H9 (cell line): ENCODE data around the gene MGA. TPM values are rescaled to one million over a fixed set of nuclear protein-coding genes. Genes with fewer than 3 reads are reported as not detected.

ENCODE experiments used
- DNase-seq: peaks from one replicate; pipeline ENCODE4 v3.0.0-alpha.2; 2017
- H2AFZ ChIP-seq: one replicate; pipeline ENCODE4 v1.6.1; 2013; ENCODE audit warnings: mild to moderate bottlenecking, low read length, control low read depth, moderate library complexity
- H2AK5ac ChIP-seq: 2 replicates; pipeline ENCODE4 v1.6.1; 2013; ENCODE audit warnings: low read length, control low read depth, mixed read lengths; ENCODE audit not compliant: insufficient read length
- H2BK120ac ChIP-seq: one replicate; pipeline ENCODE4 v1.6.1; 2013; ENCODE audit warnings: low read depth, mild to moderate bottlenecking, low read length, control low read depth, inconsistent platforms; ENCODE audit not compliant: poor library complexity, severe bottlenecking
- H2BK12ac ChIP-seq: 2 replicates; pipeline ENCODE4 v1.6.1; 2013; ENCODE audit warnings: low read length, control low read depth, mixed read lengths, low read depth; ENCODE audit not compliant: insufficient read length
- H2BK15ac ChIP-seq: 2 replicates; pipeline ENCODE4 v1.6.1; 2013; ENCODE audit warnings: low read depth, low read length, control low read depth
- H2BK20ac ChIP-seq: one replicate; pipeline ENCODE4 v1.6.1; 2013; ENCODE audit warnings: low read depth, mild to moderate bottlenecking, low read length, control low read depth, inconsistent platforms; ENCODE audit not compliant: poor library complexity, severe bottlenecking
- H2BK5ac ChIP-seq: 2 replicates; pipeline ENCODE4 v1.6.1; 2013; ENCODE audit warnings: low read length, control low read depth, mixed read lengths; ENCODE audit not compliant: insufficient read length
- H3K14ac ChIP-seq: 2 replicates; pipeline ENCODE4 v1.6.1; 2013; ENCODE audit warnings: low read length, control low read depth; ENCODE audit not compliant: insufficient read depth
- H3K18ac ChIP-seq: 2 replicates; pipeline ENCODE4 v1.6.1; 2013; ENCODE audit warnings: low read depth, mild to moderate bottlenecking, mixed read lengths, low read length, control low read depth; ENCODE audit not compliant: insufficient read length
- H3K23ac ChIP-seq: 2 replicates; pipeline ENCODE4 v1.6.1; 2013; ENCODE audit warnings: low read length, control low read depth, mixed read lengths, low read depth; ENCODE audit not compliant: insufficient read length
- H3K23me2 ChIP-seq: 2 replicates; pipeline ENCODE4 v1.6.1; 2013; ENCODE audit warnings: low read depth, mild to moderate bottlenecking, mixed read lengths, low read length, control low read depth; ENCODE audit not compliant: insufficient read length, poor library complexity, severe bottlenecking
- H3K27ac ChIP-seq: 2 replicates; pipeline ENCODE4 v1.5.1; 2013; ENCODE audit warnings: low read length, control low read depth, mixed read lengths, low read depth; ENCODE audit not compliant: insufficient read length
- H3K27me3 ChIP-seq: 2 replicates; pipeline ENCODE4 v1.6.1; 2013; ENCODE audit warnings: low read length, control low read depth, inconsistent platforms; ENCODE audit not compliant: insufficient read depth
- H3K4ac ChIP-seq: 2 replicates; pipeline ENCODE4 v1.6.1; 2013; ENCODE audit warnings: low read depth, mild to moderate bottlenecking, control low read depth, inconsistent platforms, low read length, moderate library complexity
- H3K4me1 ChIP-seq: 2 replicates; pipeline ENCODE4 v1.6.1; 2013; ENCODE audit warnings: low read length, control low read depth, inconsistent platforms; ENCODE audit not compliant: insufficient read depth
- H3K4me2 ChIP-seq: 2 replicates; pipeline ENCODE4 v1.6.1; 2013; ENCODE audit warnings: low read length, control low read depth, mixed read lengths; ENCODE audit not compliant: insufficient read length, insufficient read depth
- H3K56ac ChIP-seq: 2 replicates; pipeline ENCODE4 v1.6.1; 2013; ENCODE audit warnings: low read depth, mild to moderate bottlenecking, mixed read lengths, low read length, control low read depth; ENCODE audit not compliant: insufficient read length
- H3K79me1 ChIP-seq: 2 replicates; pipeline ENCODE4 v1.6.1; 2013; ENCODE audit warnings: low read depth, mild to moderate bottlenecking, moderate library complexity, low read length, control low read depth, inconsistent platforms; ENCODE audit not compliant: insufficient read depth, poor library complexity, severe bottlenecking
- H3K79me2 ChIP-seq: 2 replicates; pipeline ENCODE4 v1.6.1; 2013; ENCODE audit warnings: low read length, control low read depth, inconsistent platforms; ENCODE audit not compliant: insufficient read depth
- H3K9ac ChIP-seq: 2 replicates; pipeline ENCODE4 v1.6.1; 2013; ENCODE audit warnings: low read length, control low read depth, mixed read lengths; ENCODE audit not compliant: insufficient read length; ENCODE audit errors: extremely low read depth
- H3K9me3 ChIP-seq: one replicate; pipeline ENCODE4 v1.6.1; 2013; ENCODE audit warnings: low read depth, low read length, inconsistent platforms; ENCODE audit not compliant: control insufficient read depth
- H3T11ph ChIP-seq: one replicate; pipeline ENCODE4 v1.6.1; 2013; ENCODE audit warnings: mild to moderate bottlenecking, low read length, control low read depth, inconsistent platforms
- H4K20me1 ChIP-seq: one replicate; pipeline ENCODE4 v1.6.1; 2013; ENCODE audit not compliant: control insufficient read depth, insufficient read length, insufficient read depth
- H4K5ac ChIP-seq: 2 replicates; pipeline ENCODE4 v1.6.1; 2013; ENCODE audit warnings: low read depth, mild to moderate bottlenecking, mixed read lengths, low read length, control low read depth; ENCODE audit not compliant: insufficient read length
- H4K8ac ChIP-seq: replicated peaks from 2 replicates; pipeline ENCODE4 v1.6.1; 2013; ENCODE audit warnings: low read length, control low read depth, mixed read lengths, low read depth; ENCODE audit not compliant: insufficient read length
- H4K91ac ChIP-seq: 2 replicates; pipeline ENCODE4 v1.6.1; 2013; ENCODE audit warnings: low read depth, mild to moderate bottlenecking, moderate library complexity, mixed read lengths, low read length, control low read depth; ENCODE audit not compliant: insufficient read length
- H3K27ac Mint-ChIP-seq, 3 experiments: 2 replicates in 2 of 3; 3 replicates in 1 of 3; pipeline ENCODE4 v1.8.0; 2020 to 2021; ENCODE audit warnings: mixed read lengths in 3 of 3, mild to moderate bottlenecking in 1 of 3, moderate library complexity in 1 of 3
- H3K27me3 Mint-ChIP-seq: 2 replicates; pipeline ENCODE4 v1.8.0; 2021; ENCODE audit warnings: low read depth, mild to moderate bottlenecking, moderate library complexity, mixed read lengths
- H3K36me3 Mint-ChIP-seq, 3 experiments: 2 replicates in 2 of 3; 3 replicates in 1 of 3; pipeline ENCODE4 v1.8.0; 2020 to 2021; ENCODE audit warnings: low read depth in 3 of 3, mixed read lengths in 3 of 3; ENCODE audit not compliant: insufficient read depth in 1 of 3
- H3K4me1 Mint-ChIP-seq, 2 experiments: 2 replicates each; pipeline ENCODE4 v1.8.0; 2020; ENCODE audit warnings: mixed read lengths in 2 of 2
- H3K4me3 Mint-ChIP-seq, 2 experiments: 2 replicates in 1 of 2; 3 replicates in 1 of 2; pipeline ENCODE4 v1.8.0; 2020 to 2021; ENCODE audit warnings: mild to moderate bottlenecking in 2 of 2, mixed read lengths in 2 of 2, moderate library complexity in 1 of 2
- H3K9me3 Mint-ChIP-seq, 2 experiments: 2 replicates in 1 of 2; 3 replicates in 1 of 2; pipeline ENCODE4 v1.8.0; 2020; ENCODE audit warnings: mild to moderate bottlenecking in 2 of 2, mixed read lengths in 2 of 2, moderate library complexity in 1 of 2
- WGBS: extraction: QIAGEN DNeasy Blood & Tissue Kit; methylation state at CpG from one replicate; pipeline ENCODE4 v1.1.7; 2013; ENCODE audit warnings: missing lambda C conversion rate, low lambda C conversion rate, mixed read lengths; ENCODE audit not compliant: insufficient read length; ENCODE audit errors: extremely low coverage; 5-methylcytosine and 5-hydroxymethylcytosine counted together
- total RNA-seq: library from RNA; stranded (reverse); gene quantifications from 2 replicates; pipeline ENCODE4 v1.2.1, GENCODE V29; 2021
- TF ChIP-seq, protein P1 (sequence below): fragments of 200-600 bp; sonication (generic); conservative IDR thresholded peaks from 3 replicates; pipeline ENCODE4 v1.8.0; 2021; ENCODE audit warnings: antibody characterized with exemption, mild to moderate bottlenecking

Gene MGA
- total RNA-seq, 1 experiment from 2014 or later: 62.7 TPM

DNA sequence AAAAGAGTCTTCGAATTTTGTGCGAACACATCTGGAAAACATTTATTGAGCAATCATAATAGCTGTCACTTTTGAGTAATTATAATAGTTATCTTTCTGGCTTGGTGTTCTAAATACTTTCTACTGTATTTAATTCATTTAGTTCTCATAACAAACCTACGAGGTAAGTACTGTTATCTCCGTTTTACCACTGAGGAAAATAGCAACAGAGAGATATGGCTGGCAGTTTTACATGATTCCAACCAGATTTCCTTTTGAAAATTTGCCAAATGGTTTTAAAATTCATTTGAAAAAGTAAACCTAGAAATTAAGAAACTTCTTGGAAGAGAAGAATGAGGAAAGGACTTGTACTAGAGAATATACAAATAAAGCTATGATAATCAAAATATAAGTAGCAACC lies 37.3 kb upstream of the MGA start:
- no peak overlapping the region for H4K5ac ChIP-seq
- no peaks in the 10 kb centered on the region for H3K79me2 ChIP-seq
- H2BK5ac ChIP-seq: no peak overlapping the region
- TF ChIP-seq, protein P1, sequence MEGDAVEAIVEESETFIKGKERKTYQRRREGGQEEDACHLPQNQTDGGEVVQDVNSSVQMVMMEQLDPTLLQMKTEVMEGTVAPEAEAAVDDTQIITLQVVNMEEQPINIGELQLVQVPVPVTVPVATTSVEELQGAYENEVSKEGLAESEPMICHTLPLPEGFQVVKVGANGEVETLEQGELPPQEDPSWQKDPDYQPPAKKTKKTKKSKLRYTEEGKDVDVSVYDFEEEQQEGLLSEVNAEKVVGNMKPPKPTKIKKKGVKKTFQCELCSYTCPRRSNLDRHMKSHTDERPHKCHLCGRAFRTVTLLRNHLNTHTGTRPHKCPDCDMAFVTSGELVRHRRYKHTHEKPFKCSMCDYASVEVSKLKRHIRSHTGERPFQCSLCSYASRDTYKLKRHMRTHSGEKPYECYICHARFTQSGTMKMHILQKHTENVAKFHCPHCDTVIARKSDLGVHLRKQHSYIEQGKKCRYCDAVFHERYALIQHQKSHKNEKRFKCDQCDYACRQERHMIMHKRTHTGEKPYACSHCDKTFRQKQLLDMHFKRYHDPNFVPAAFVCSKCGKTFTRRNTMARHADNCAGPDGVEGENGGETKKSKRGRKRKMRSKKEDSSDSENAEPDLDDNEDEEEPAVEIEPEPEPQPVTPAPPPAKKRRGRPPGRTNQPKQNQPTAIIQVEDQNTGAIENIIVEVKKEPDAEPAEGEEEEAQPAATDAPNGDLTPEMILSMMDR: no peak
- no peaks in the 10 kb centered on the region for H3K4me1 ChIP-seq
- peaks cover 6 to 12% of the 10 kb centered on the region in 2 experiments; a peak in 4 of 5 replicates for H3K9me3 Mint-ChIP-seq
- no peak overlapping the region for H3K9ac ChIP-seq
- no peak overlapping the region for H3K23ac ChIP-seq
- H3K56ac ChIP-seq: no peak overlapping the region
- no peak overlapping the region for H3K4ac ChIP-seq
- H2AFZ ChIP-seq: no peak overlapping the region
- no peak overlapping the region for H2BK15ac ChIP-seq
- no peak overlapping the region for H4K8ac ChIP-seq
- no peak overlapping the region for H3K4me3 Mint-ChIP-seq
- no peaks in the 10 kb centered on the region for H3K79me1 ChIP-seq
- H3K27ac Mint-ChIP-seq: no peak overlapping the region
- H3T11ph ChIP-seq: no peak overlapping the region
- H4K91ac ChIP-seq: no peak overlapping the region
- no peak overlapping the region for H2BK120ac ChIP-seq
- peaks cover 6% of the 10 kb centered on the region for H3K23me2 ChIP-seq
- H3K18ac ChIP-seq: no peak overlapping the region
- peaks cover 7 to 8% of the 10 kb centered on the region in 2 experiments for H3K4me1 Mint-ChIP-seq
- no CpG with 5 or more reads among the region's 4 CpGs for WGBS
- H3K27me3 Mint-ChIP-seq: peaks cover 21% of the 10 kb centered on the region
- no peak overlapping the region for H2BK12ac ChIP-seq
- no peaks in the 10 kb centered on the region; the same call in 1 of the 2 replicates for H3K27me3 ChIP-seq
- DNase-seq: no peak
- no peak overlapping the region for H3K14ac ChIP-seq
- H2BK20ac ChIP-seq: no peak overlapping the region
- no peak overlapping the region for H3K4me2 ChIP-seq
- H2AK5ac ChIP-seq: no peak overlapping the region
- H3K36me3 Mint-ChIP-seq: peaks cover 2 to 15% (median 2%) of the 10 kb centered on the region in 3 experiments; a peak in 4 of 7 replicates
- no peaks in the 10 kb centered on the region for H3K9me3 ChIP-seq
- no peak overlapping the region for H3K27ac ChIP-seq
- H4K20me1 ChIP-seq: no peaks in the 10 kb centered on the region
